ENCODE results near the gene PRMT2. TPM values are rescaled to one million over a fixed set of nuclear protein-coding genes. Genes with fewer than 3 reads are reported as not detected.

PRMT2 gene
- total and polyA plus RNA-seq, 8 donors = 17.9 to 56.9 (median 26.8) TPM

GRCh38 chr21:46633566-46633965, 1.9 kb upstream of the PRMT2 start:
- TF ChIP-seq CTCF (IDR thresholded peaks at IDR 0.05) = no peak
- Histone ChIP-seq H3K27ac (no peak overlapping the region), H3K4me1 (peaks cover 5 to 16% (median 14%) of the 10 kb centered on the region in 3 donors), H3K36me3 (no peaks in the 10 kb centered on the region), H3K4me3 (no peak overlapping the region), H3K27me3 (no peaks in the 10 kb centered on the region), H3K9me3 (no peaks in the 10 kb centered on the region)
- FAIRE-seq (no peak), DNase-seq (no peak), ATAC-seq (no peak)
- intact Hi-C loops (cut with DNase I) = no loop called here
- 94 to 99% methylated on average over 5 of the region's 5 CpGs for WGBS, 2 donors

- no peak for ATAC-seq
- Histone ChIP-seq H3K9me3 (no peaks in the 10 kb centered on the region), H3K36me3 (no peaks in the 10 kb centered on the region), H3K27ac (peak overlapping the region in 3 of 4 donors; percentile 97 to 98 (median 97)), H3K4me1 (peaks cover 5 to 22% (median 19%) of the 10 kb centered on the region in 3 donors), H3K27me3 (no peaks in the 10 kb centered on the region), H3K4me3 (peak overlapping the region in 1 of 4 donors; percentile 87)
- no peak for FAIRE-seq
- no peak for DNase-seq
- TF ChIP-seq CTCF (IDR thresholded peaks at IDR 0.05) = no peak
- intact Hi-C loops (cut with DNase I) = no loop called here
- WGBS, 2 donors = 72 to 83% methylated on average over 8 of the region's 8 CpGs
Measured at GRCh38 chr21:46634427-46634826, 1.0 kb upstream of the PRMT2 start.

GRCh38 chr21:46634966-46635323, 529 bp upstream of the PRMT2 start:
- DNase-seq (peak in 1 of 6 donors; percentile 69), ATAC-seq (peak; percentile 15 to 69 (median 60)), FAIRE-seq (no peak)
- Histone ChIP-seq H3K9me3 (no peaks in the 10 kb centered on the region), H3K4me3 (peak overlapping the region; percentile 70 to 94 (median 86)), H3K4me1 (peaks cover 5 to 22% (median 19%) of the 10 kb centered on the region in 3 donors), H3K27me3 (no peaks in the 10 kb centered on the region), H3K36me3 (no peaks in the 10 kb centered on the region), H3K27ac (peak overlapping the region; percentile 92 to 98 (median 97))
- intact Hi-C loops (cut with DNase I) = no loop called here
- WGBS, 2 donors = 0 to 4% methylated on average over 14 of the region's 14 CpGs
- no peak for TF ChIP-seq CTCF (IDR thresholded peaks at IDR 0.05)

GRCh38 chr21:46636181-46636512, 673 bp downstream of the PRMT2 start:
- intact Hi-C loops (cut with DNase I) = no loop called here

More at GRCh38 chr21:46636181-46636512, 673 bp downstream of the PRMT2 start:
- H3K4me1 ChIP-seq = peaks cover 5 to 22% (median 19%) of the 10 kb centered on the region in 3 donors
- no peaks in the 10 kb centered on the region for H3K9me3 ChIP-seq
- TF ChIP-seq CTCF (IDR thresholded peaks at IDR 0.05) = no peak
- ATAC-seq (no peak), DNase-seq (no peak), FAIRE-seq (no peak)
- peak overlapping the region in 3 of 4 donors; percentile 97 to 98 (median 97) for H3K27ac ChIP-seq
- WGBS, 2 donors = 2 to 3% methylated on average over 8 of the region's 8 CpGs
- H3K36me3 ChIP-seq = no peaks in the 10 kb centered on the region
- no peaks in the 10 kb centered on the region for H3K27me3 ChIP-seq
- H3K4me3 ChIP-seq = peak overlapping the region; percentile 70 to 94 (median 86)

Measured in pancreas (tissue), 10 donors.